ENCODE data around the gene EXOC7.

- TF ChIP-seq, protein P1, sequence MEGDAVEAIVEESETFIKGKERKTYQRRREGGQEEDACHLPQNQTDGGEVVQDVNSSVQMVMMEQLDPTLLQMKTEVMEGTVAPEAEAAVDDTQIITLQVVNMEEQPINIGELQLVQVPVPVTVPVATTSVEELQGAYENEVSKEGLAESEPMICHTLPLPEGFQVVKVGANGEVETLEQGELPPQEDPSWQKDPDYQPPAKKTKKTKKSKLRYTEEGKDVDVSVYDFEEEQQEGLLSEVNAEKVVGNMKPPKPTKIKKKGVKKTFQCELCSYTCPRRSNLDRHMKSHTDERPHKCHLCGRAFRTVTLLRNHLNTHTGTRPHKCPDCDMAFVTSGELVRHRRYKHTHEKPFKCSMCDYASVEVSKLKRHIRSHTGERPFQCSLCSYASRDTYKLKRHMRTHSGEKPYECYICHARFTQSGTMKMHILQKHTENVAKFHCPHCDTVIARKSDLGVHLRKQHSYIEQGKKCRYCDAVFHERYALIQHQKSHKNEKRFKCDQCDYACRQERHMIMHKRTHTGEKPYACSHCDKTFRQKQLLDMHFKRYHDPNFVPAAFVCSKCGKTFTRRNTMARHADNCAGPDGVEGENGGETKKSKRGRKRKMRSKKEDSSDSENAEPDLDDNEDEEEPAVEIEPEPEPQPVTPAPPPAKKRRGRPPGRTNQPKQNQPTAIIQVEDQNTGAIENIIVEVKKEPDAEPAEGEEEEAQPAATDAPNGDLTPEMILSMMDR (IDR thresholded peaks at IDR 0.05): no peak
- no peak for TF ChIP-seq POLR2A (IDR thresholded peaks at IDR 0.05)
These were observed 24.6 kb downstream of the EXOC7 start, which contains the start of gene ZACN for GRCh38 chr17:76078860-76079534.

All from prostate gland (tissue), 2 donors.